ENCODE data around the gene DCDC1.

GRCh38 chr11:31109446-31109845, 260.1 kb downstream of the DCDC1 start:
- TF ChIP-seq CTCF (IDR thresholded peaks at IDR 0.05) = no peak
- no peak for TF ChIP-seq POLR2A (IDR thresholded peaks at IDR 0.05)
